H9 (cell line): Measurements from ENCODE around the gene HAUS1. TPM values are rescaled to one million over a fixed set of nuclear protein-coding genes. Genes with fewer than 3 reads are reported as not detected.

Experiments used
- DNase-seq: peaks from one replicate; pipeline ENCODE4 v3.0.0-alpha.2; 2017
- H2AFZ ChIP-seq: one replicate; pipeline ENCODE4 v1.6.1; 2013; ENCODE audit warnings: mild to moderate bottlenecking, low read length, control low read depth, moderate library complexity
- H2AK5ac ChIP-seq: 2 replicates; pipeline ENCODE4 v1.6.1; 2013; ENCODE audit warnings: low read length, control low read depth, mixed read lengths; ENCODE audit not compliant: insufficient read length
- H2BK120ac ChIP-seq: one replicate; pipeline ENCODE4 v1.6.1; 2013; ENCODE audit warnings: low read depth, mild to moderate bottlenecking, low read length, control low read depth, inconsistent platforms; ENCODE audit not compliant: poor library complexity, severe bottlenecking
- H2BK12ac ChIP-seq: 2 replicates; pipeline ENCODE4 v1.6.1; 2013; ENCODE audit warnings: low read length, control low read depth, mixed read lengths, low read depth; ENCODE audit not compliant: insufficient read length
- H2BK15ac ChIP-seq: 2 replicates; pipeline ENCODE4 v1.6.1; 2013; ENCODE audit warnings: low read depth, low read length, control low read depth
- H2BK20ac ChIP-seq: one replicate; pipeline ENCODE4 v1.6.1; 2013; ENCODE audit warnings: low read depth, mild to moderate bottlenecking, low read length, control low read depth, inconsistent platforms; ENCODE audit not compliant: poor library complexity, severe bottlenecking
- H2BK5ac ChIP-seq: 2 replicates; pipeline ENCODE4 v1.6.1; 2013; ENCODE audit warnings: low read length, control low read depth, mixed read lengths; ENCODE audit not compliant: insufficient read length
- H3K14ac ChIP-seq: 2 replicates; pipeline ENCODE4 v1.6.1; 2013; ENCODE audit warnings: low read length, control low read depth; ENCODE audit not compliant: insufficient read depth
- H3K18ac ChIP-seq: 2 replicates; pipeline ENCODE4 v1.6.1; 2013; ENCODE audit warnings: low read depth, mild to moderate bottlenecking, mixed read lengths, low read length, control low read depth; ENCODE audit not compliant: insufficient read length
- H3K23ac ChIP-seq: 2 replicates; pipeline ENCODE4 v1.6.1; 2013; ENCODE audit warnings: low read length, control low read depth, mixed read lengths, low read depth; ENCODE audit not compliant: insufficient read length
- H3K23me2 ChIP-seq: 2 replicates; pipeline ENCODE4 v1.6.1; 2013; ENCODE audit warnings: low read depth, mild to moderate bottlenecking, mixed read lengths, low read length, control low read depth; ENCODE audit not compliant: insufficient read length, poor library complexity, severe bottlenecking
- H3K27ac ChIP-seq: 2 replicates; pipeline ENCODE4 v1.5.1; 2013; ENCODE audit warnings: low read length, control low read depth, mixed read lengths, low read depth; ENCODE audit not compliant: insufficient read length
- H3K27me3 ChIP-seq: 2 replicates; pipeline ENCODE4 v1.6.1; 2013; ENCODE audit warnings: low read length, control low read depth, inconsistent platforms; ENCODE audit not compliant: insufficient read depth
- H3K4ac ChIP-seq: 2 replicates; pipeline ENCODE4 v1.6.1; 2013; ENCODE audit warnings: low read depth, mild to moderate bottlenecking, control low read depth, inconsistent platforms, low read length, moderate library complexity
- H3K4me1 ChIP-seq: 2 replicates; pipeline ENCODE4 v1.6.1; 2013; ENCODE audit warnings: low read length, control low read depth, inconsistent platforms; ENCODE audit not compliant: insufficient read depth
- H3K4me2 ChIP-seq: 2 replicates; pipeline ENCODE4 v1.6.1; 2013; ENCODE audit warnings: low read length, control low read depth, mixed read lengths; ENCODE audit not compliant: insufficient read length, insufficient read depth
- H3K56ac ChIP-seq: 2 replicates; pipeline ENCODE4 v1.6.1; 2013; ENCODE audit warnings: low read depth, mild to moderate bottlenecking, mixed read lengths, low read length, control low read depth; ENCODE audit not compliant: insufficient read length
- H3K79me1 ChIP-seq: 2 replicates; pipeline ENCODE4 v1.6.1; 2013; ENCODE audit warnings: low read depth, mild to moderate bottlenecking, moderate library complexity, low read length, control low read depth, inconsistent platforms; ENCODE audit not compliant: insufficient read depth, poor library complexity, severe bottlenecking
- H3K79me2 ChIP-seq: 2 replicates; pipeline ENCODE4 v1.6.1; 2013; ENCODE audit warnings: low read length, control low read depth, inconsistent platforms; ENCODE audit not compliant: insufficient read depth
- H3K9ac ChIP-seq: 2 replicates; pipeline ENCODE4 v1.6.1; 2013; ENCODE audit warnings: low read length, control low read depth, mixed read lengths; ENCODE audit not compliant: insufficient read length; ENCODE audit errors: extremely low read depth
- H3K9me3 ChIP-seq: one replicate; pipeline ENCODE4 v1.6.1; 2013; ENCODE audit warnings: low read depth, low read length, inconsistent platforms; ENCODE audit not compliant: control insufficient read depth
- H3T11ph ChIP-seq: one replicate; pipeline ENCODE4 v1.6.1; 2013; ENCODE audit warnings: mild to moderate bottlenecking, low read length, control low read depth, inconsistent platforms
- H4K20me1 ChIP-seq: one replicate; pipeline ENCODE4 v1.6.1; 2013; ENCODE audit not compliant: control insufficient read depth, insufficient read length, insufficient read depth
- H4K5ac ChIP-seq: 2 replicates; pipeline ENCODE4 v1.6.1; 2013; ENCODE audit warnings: low read depth, mild to moderate bottlenecking, mixed read lengths, low read length, control low read depth; ENCODE audit not compliant: insufficient read length
- H4K8ac ChIP-seq: replicated peaks from 2 replicates; pipeline ENCODE4 v1.6.1; 2013; ENCODE audit warnings: low read length, control low read depth, mixed read lengths, low read depth; ENCODE audit not compliant: insufficient read length
- H4K91ac ChIP-seq: 2 replicates; pipeline ENCODE4 v1.6.1; 2013; ENCODE audit warnings: low read depth, mild to moderate bottlenecking, moderate library complexity, mixed read lengths, low read length, control low read depth; ENCODE audit not compliant: insufficient read length
- H3K27ac Mint-ChIP-seq, 3 experiments: 2 replicates in 2 of 3; 3 replicates in 1 of 3; pipeline ENCODE4 v1.8.0; 2020 to 2021; ENCODE audit warnings: mixed read lengths in 3 of 3, mild to moderate bottlenecking in 1 of 3, moderate library complexity in 1 of 3
- H3K27me3 Mint-ChIP-seq: 2 replicates; pipeline ENCODE4 v1.8.0; 2021; ENCODE audit warnings: low read depth, mild to moderate bottlenecking, moderate library complexity, mixed read lengths
- H3K36me3 Mint-ChIP-seq, 3 experiments: 2 replicates in 2 of 3; 3 replicates in 1 of 3; pipeline ENCODE4 v1.8.0; 2020 to 2021; ENCODE audit warnings: low read depth in 3 of 3, mixed read lengths in 3 of 3; ENCODE audit not compliant: insufficient read depth in 1 of 3
- H3K4me1 Mint-ChIP-seq, 2 experiments: 2 replicates each; pipeline ENCODE4 v1.8.0; 2020; ENCODE audit warnings: mixed read lengths in 2 of 2
- H3K4me3 Mint-ChIP-seq, 2 experiments: 2 replicates in 1 of 2; 3 replicates in 1 of 2; pipeline ENCODE4 v1.8.0; 2020 to 2021; ENCODE audit warnings: mild to moderate bottlenecking in 2 of 2, mixed read lengths in 2 of 2, moderate library complexity in 1 of 2
- H3K9me3 Mint-ChIP-seq, 2 experiments: 2 replicates in 1 of 2; 3 replicates in 1 of 2; pipeline ENCODE4 v1.8.0; 2020; ENCODE audit warnings: mild to moderate bottlenecking in 2 of 2, mixed read lengths in 2 of 2, moderate library complexity in 1 of 2
- CTCF ChIP-seq: fragments of 200-600 bp; sonication (generic); conservative IDR thresholded peaks from 3 replicates; pipeline ENCODE4 v1.8.0; 2021; ENCODE audit warnings: antibody characterized with exemption, mild to moderate bottlenecking
- WGBS: extraction: QIAGEN DNeasy Blood & Tissue Kit; methylation state at CpG from one replicate; pipeline ENCODE4 v1.1.7; 2013; ENCODE audit warnings: missing lambda C conversion rate, low lambda C conversion rate, mixed read lengths; ENCODE audit not compliant: insufficient read length; ENCODE audit errors: extremely low coverage; 5-methylcytosine and 5-hydroxymethylcytosine counted together
- total RNA-seq: library from RNA; stranded (reverse); gene quantifications from 2 replicates; pipeline ENCODE4 v1.2.1, GENCODE V29; 2021

Gene HAUS1
- total RNA-seq, 1 experiment from 2014 or later, result 87.0 TPM

DNA sequence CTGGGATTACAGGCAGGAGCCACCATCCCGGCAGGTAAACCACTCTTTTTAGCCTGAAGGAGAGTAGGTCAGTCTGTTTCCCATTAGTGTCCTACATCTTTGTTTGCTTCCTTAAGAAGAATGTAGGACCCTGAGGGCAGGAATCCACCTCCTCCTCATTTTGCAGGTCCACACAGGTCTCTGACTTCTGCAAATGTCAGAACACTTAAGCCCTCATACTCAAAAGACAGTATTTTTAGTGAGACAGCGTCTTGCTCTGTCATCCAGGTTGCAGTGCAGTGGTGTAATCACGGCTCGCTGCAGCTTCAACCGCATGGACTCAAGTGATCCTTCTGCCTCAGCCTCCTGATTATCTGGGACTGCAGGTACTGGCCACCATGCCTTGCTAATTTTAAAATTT lies 41.4 kb upstream of the HAUS1 start:
- Mint-ChIP-seq H3K4me1 (peaks cover 0 to 5% of the 10 kb centered on the region in 2 experiments; a peak in 2 of 4 replicates), H3K4me3 (no peak overlapping the region), H3K27ac (no peak overlapping the region), H3K27me3 (no peaks in the 10 kb centered on the region), H3K9me3 (0 out of 5 replicates have a peak, but pooled peaks cover 0 to 1% of the 10 kb centered on the region in 2 experiments), H3K36me3 (no peaks in the 10 kb centered on the region)
- no peak overlapping the region for H3K9ac ChIP-seq
- H3K79me2 ChIP-seq, result no peaks in the 10 kb centered on the region
- no peak overlapping the region for H2AFZ ChIP-seq
- no peak overlapping the region for H2BK12ac ChIP-seq
- no peak overlapping the region for H3K4me2 ChIP-seq
- no peak overlapping the region for H2BK5ac ChIP-seq
- H3K4me1 ChIP-seq, result no peaks in the 10 kb centered on the region
- no peak overlapping the region for H4K8ac ChIP-seq
- TF ChIP-seq CTCF, result no peak
- no peak overlapping the region for H2BK120ac ChIP-seq
- no peak overlapping the region for H2AK5ac ChIP-seq
- H3K56ac ChIP-seq, result no peak overlapping the region
- no peak overlapping the region for H4K91ac ChIP-seq
- H3K23me2 ChIP-seq, result no peaks in the 10 kb centered on the region
- H3K14ac ChIP-seq, result no peak overlapping the region
- no peak overlapping the region for H4K5ac ChIP-seq
- no peaks in the 10 kb centered on the region for H3K79me1 ChIP-seq
- no peak overlapping the region for H3K4ac ChIP-seq
- no CpG with 5 or more reads among the region's 5 CpGs for WGBS
- no peaks in the 10 kb centered on the region for H4K20me1 ChIP-seq
- H3T11ph ChIP-seq, result no peak overlapping the region
- no peaks in the 10 kb centered on the region for H3K27me3 ChIP-seq
- no peak for DNase-seq
- H3K18ac ChIP-seq, result no peak overlapping the region
- no peak overlapping the region for H3K23ac ChIP-seq
- H2BK20ac ChIP-seq, result no peak overlapping the region
- H3K9me3 ChIP-seq, result no peaks in the 10 kb centered on the region
- H2BK15ac ChIP-seq, result no peak overlapping the region
- H3K27ac ChIP-seq, result no peak overlapping the region
